ENCODE data around the gene SHLD1. TPM values are rescaled to one million over a fixed set of nuclear protein-coding genes. Genes with fewer than 3 reads are reported as not detected.

SHLD1 gene
- total RNA-seq, 1 experiment from 2014 or later = 6.7 TPM

GRCh38 chr20:5835321-5835821, 85.2 kb downstream of the SHLD1 start:
- Histone ChIP-seq H2BK12ac (ENCODE audit: insufficient read length, low read depth, low read length) (no peak overlapping the region), H2BK5ac (ENCODE audit: insufficient read length, low read length) (no peak overlapping the region), H3K14ac (ENCODE audit: insufficient read depth, low read length) (no peak overlapping the region), H3K79me2 (ENCODE audit: insufficient read depth, low read length) (no peaks in the 10 kb centered on the region), H2BK15ac (ENCODE audit: low read depth, low read length) (no peak overlapping the region), H2AFZ (ENCODE audit: low read length) (no peak overlapping the region), H3K9ac (ENCODE audit: extremely low read depth, insufficient read length, low read length) (no peak overlapping the region), H4K8ac (replicated peaks; ENCODE audit: insufficient read length, low read depth, low read length) (no peak overlapping the region), H4K91ac (ENCODE audit: insufficient read length, low read depth, low read length) (no peak overlapping the region), H3K4me2 (ENCODE audit: insufficient read depth, insufficient read length, low read length) (no peak overlapping the region), H4K5ac (ENCODE audit: insufficient read length, low read depth, low read length) (no peak overlapping the region), H3K27me3 (ENCODE audit: insufficient read depth, low read length) (no peaks in the 10 kb centered on the region), H2BK120ac (ENCODE audit: low read depth, low read length, poor library complexity, severe bottlenecking) (no peak overlapping the region), H3K79me1 (ENCODE audit: insufficient read depth, low read depth, low read length, poor library complexity, severe bottlenecking) (no peaks in the 10 kb centered on the region), H3K18ac (ENCODE audit: insufficient read length, low read depth, low read length) (peak overlapping the region; percentile 25), H3K9me3 (ENCODE audit: control insufficient read depth, low read depth, low read length) (no peaks in the 10 kb centered on the region), H2AK5ac (ENCODE audit: insufficient read length, low read length) (no peak overlapping the region), H3T11ph (ENCODE audit: low read length) (no peak overlapping the region), H3K23me2 (ENCODE audit: insufficient read length, low read depth, low read length, poor library complexity, severe bottlenecking) (no peaks in the 10 kb centered on the region), H3K4me1 (ENCODE audit: insufficient read depth, low read length) (no peaks in the 10 kb centered on the region), H4K20me1 (ENCODE audit: control insufficient read depth, insufficient read depth, insufficient read length) (no peaks in the 10 kb centered on the region), H3K23ac (ENCODE audit: insufficient read length, low read depth, low read length) (no peak overlapping the region), H3K56ac (ENCODE audit: insufficient read length, low read depth, low read length) (no peak overlapping the region), H2BK20ac (ENCODE audit: low read depth, low read length, poor library complexity, severe bottlenecking) (no peak overlapping the region), H3K27ac (ENCODE audit: insufficient read length, low read depth, low read length) (no peak overlapping the region), H3K4ac (ENCODE audit: low read depth, low read length) (no peak overlapping the region)
- Mint-ChIP-seq H3K36me3 (ENCODE audit: insufficient read depth in 1 of 3, low read depth in 3 of 3) (no peaks in the 10 kb centered on the region), H3K4me1 (no peaks in the 10 kb centered on the region; a peak in 1 of 4 replicates), H3K27ac (peak overlapping the region in 1 of 3 experiments; percentile 81; a peak in 2 of 7 replicates), H3K4me3 (no peak overlapping the region), H3K9me3 (no peaks in the 10 kb centered on the region; a peak in 1 of 5 replicates), H3K27me3 (ENCODE audit: low read depth) (no peaks in the 10 kb centered on the region)
- no CpG with 5 or more reads among the region's 2 CpGs for WGBS (ENCODE audit: extremely low coverage, insufficient read length, low lambda C conversion rate)
- TF ChIP-seq CTCF (conservative IDR thresholded peaks at IDR 0.05) = no peak
- DNase-seq = no peak

Data from H9 (cell line).